ENCODE data around the gene UNC93A.
"Not testable (repeated sequence)": the region's sequence is repeated elsewhere in the genome, so short reads cannot be mapped to it uniquely, and the experiment has no call there.

The UNC93A gene

DNA sequence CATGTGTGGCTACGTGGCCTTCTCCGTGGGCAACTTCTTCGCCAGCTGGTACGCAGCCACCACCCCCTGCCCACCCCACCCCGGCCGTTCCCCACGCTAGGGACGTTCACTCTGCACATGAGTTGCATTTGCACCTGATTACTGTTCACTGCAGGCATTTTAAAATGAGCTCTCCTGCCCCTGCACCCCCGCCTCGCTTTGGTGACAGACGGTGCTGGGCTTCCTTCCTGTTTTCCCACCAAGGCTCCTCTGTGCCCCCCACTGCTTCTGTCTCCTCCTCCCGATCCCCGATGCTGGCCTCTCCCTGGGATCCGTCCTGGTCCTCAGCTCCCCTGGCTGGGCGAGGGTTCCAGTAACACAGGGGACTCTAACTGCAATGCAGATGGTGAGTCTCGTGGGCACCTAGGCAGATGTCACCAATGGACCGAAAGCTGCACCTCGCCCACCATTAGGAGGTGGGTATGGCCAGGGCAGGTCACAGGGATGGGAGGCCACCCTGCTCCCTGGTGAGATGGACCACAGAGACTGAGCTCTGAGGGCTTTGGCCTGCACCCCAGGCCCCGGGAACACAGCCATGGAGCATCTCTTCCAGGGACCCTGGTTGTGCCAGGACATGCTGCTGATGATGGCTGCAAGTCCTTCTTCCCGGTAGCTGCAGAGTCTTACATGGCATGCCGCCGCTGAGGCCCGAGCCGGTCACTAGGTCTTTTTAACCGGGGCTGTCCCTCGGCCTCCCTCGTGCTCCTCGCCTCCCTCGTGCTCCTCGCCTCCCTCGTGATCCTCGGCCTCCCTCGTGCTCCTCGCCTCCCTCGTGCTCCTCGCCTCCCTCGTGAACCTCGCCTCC is 3.8 kb downstream of the UNC93A start:
- no peak for DNase-seq

DNA sequence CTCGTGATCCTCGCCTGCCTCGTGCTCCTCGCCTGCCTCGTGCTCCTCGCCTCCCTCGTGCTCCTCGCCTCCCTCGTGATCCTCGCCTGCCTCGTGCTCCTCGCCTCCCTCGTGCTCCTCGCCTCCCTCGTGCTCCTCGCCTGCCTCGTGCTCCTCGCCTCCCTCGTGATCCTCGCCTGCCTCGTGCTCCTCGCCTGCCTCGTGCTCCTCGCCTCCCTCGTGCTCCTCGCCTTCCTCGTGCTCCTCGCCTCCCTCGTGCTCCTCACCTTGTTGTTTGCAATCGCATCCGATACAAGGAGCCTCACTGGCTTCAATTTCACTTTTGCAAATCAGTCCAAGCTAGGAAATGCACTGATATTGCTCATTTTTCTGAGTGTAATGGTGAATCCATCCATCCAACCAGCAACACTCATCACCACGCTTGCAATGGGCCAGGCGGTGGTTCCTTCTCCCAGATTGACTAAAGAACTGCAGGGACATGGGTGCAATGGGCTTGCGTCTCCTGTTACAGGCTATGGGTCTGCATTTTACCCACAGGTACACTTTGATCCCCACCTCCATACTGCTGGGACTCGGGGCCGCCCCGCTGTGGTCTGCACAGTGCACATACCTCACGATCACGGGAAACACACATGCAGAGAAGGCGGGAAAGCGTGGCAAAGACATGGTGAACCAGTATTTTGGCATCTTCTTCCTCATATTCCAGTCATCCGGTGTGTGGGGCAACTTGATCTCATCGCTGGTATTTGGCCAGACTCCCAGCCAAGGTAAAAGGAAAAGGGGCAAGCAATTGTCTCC is 4.6 kb downstream of the UNC93A start:
- DNase-seq: no peak

DNA sequence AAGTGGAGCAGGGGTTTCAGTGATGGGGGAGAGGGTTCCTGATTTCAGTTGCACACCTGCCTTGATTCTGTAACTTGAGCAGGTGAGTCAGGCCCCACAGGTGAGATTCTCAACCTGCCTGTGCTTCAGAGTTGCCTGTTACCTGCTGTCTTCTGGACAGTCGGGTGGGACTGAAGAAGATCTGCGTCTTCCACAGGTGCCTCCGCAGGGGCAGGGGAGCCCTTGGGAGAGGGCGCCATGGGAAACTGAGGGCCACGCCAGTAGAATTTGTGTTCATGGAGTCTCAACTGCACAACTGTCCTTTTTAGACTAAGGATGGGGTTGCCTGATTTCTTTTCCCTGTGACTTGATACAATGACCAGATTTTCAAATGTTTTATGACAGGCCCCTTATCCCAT is 5.2 kb downstream of the UNC93A start:
- no peak for DNase-seq

DNA sequence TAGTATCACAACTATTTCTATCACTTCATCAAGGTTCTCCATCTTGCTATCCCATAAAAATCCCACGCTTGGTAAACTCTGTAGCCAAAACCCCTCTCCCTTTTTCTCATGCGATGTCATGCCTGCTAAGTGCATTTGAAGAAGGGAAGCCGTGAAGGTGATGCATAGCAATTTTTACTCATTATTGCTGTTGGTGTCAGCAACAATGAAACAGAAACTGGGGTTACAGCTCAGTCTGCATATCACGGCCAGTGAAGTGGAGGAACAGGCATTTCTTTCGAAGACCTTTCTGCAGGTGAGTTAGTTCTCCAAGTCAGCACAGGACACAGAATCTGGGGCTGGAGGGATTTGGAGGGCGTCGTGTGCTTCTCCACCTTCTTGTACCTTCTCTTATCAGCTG is 5.8 kb downstream of the UNC93A start:
- DNase-seq: no peak

DNA sequence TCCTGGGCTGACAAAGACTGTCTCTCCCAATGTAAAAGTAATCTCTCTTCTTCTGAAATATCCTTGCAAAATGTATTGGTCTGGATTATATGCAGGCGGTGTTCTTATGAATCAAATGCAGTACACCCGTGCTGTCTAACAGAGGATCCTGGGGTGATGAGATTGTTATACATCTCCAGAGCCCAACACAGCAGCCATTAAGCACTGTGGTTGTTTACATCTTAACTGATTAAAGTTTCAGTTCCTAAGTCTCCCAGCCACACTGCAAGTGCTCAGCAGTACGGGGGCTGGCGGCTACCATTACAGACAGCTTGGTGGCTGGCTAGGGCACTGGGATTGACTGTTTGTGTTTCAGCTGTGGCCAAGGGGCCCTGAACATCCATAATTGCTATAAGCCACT is 7.0 kb downstream of the UNC93A start:
- DNase-seq: no peak

DNA sequence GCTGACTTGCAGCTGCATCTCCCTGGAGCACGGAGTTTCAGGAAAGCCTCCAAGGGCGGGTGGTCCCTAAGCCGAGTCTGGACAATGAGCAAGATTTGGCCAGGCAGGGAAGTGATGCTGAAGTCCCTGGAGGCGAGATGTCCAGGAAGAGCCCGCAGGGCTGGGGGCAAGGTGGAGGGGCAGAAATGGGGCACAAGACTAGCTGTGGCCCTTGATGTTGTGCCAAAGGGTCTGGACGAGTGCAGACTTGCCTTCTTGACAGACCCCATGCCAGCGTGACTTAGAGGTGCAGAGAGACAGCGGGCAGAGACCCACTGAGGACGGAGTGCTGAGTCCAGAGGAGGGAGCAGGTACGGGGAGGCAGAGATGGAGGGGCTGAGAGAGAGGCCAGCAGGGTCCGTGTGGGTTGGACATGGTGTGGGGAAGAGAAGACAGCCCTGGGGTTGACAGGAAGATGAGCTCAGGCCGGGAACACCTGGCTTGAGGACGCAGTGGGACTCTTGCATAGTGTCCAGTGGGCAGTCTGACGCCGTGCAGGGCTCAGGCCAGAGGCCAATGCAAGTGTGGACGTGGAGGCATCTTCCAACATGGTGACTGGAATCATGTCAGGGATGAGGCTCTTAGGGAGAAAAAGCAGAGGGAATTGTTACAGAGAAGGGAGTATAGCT is 8.7 kb downstream of the UNC93A start:
- DNase-seq: no peak

DNA sequence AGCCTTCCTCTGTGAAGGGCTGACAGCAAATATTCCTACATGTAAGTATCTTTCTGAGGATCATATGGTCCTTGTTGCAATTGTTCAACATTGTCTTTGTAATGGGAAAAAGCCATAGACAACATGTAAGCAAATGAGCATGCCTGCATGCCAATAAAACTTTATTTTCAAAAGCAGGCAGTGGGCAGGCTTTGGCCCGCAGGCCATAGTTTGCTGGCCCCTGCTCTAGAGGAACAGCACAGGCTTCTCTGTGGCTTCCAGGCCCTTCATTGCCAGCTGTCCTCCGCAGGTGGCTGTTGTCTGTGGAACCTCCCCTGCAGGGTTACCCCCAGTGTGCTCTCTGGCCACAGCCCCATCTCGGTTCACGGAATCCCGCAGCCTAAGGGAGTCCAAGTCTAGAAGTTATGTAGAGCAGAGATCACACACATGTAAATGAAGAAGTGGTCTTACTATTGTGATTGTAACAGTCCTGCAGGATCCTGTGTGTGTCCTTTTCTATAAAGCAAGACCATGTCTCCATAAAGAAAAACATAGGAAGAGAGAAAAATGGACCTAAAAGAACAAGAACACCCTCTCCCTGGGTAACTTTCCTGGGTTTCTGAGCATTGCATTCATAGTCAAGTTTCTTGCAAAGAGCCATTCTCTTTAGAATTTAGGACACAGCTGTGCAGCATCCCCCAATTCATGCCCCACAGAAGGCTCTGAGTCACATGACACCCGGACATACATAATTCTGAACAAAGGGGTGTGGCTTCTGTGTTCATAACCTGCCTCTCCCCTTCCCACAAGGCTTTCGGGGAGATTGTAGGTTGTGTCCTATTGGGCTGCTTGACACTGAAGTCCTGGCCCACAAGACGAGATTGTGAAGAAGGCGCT is 10.0 kb downstream of the UNC93A start:
- no peak for DNase-seq

DNA sequence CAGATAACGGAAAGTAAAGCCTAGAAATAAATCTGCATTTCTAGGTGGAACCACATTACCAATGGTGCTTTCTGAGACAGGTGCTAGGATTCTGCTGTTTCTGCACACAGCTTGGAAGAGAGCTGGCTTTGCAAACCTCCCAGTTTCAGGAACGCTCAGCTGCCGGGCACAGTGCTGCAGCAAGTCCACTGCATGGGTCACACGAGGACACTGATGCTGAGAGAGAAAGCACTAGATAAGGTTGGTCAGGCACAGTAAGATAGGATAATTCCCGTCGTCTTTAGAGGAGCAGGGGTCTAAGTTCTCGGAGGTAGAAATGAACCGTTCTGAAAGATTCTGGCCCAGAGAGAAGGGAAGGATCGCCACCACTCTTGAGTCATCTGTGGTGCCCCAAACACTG is 11.0 kb downstream of the UNC93A start:
- DNase-seq: no peak

DNA sequence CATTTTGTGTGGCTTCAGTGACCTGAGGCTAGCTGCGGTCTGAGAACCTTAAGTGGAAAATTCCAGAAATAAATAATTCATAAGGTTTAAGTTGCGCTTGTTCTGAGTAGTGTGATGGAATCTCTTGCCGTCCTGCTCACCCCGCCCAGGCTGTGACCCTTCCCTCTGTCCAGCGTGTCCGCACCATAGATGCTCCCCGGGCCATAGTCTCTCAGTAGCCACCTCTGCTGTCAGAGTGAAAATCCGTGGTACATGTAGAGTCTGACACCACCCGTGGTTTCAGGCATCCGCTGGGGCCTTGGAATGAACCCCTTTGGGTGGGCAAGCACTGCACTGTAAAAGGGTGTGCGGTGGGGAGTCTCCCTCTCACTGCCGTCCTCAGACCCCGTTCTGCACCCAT is 11.7 kb downstream of the UNC93A start:
- no peak for DNase-seq

DNA sequence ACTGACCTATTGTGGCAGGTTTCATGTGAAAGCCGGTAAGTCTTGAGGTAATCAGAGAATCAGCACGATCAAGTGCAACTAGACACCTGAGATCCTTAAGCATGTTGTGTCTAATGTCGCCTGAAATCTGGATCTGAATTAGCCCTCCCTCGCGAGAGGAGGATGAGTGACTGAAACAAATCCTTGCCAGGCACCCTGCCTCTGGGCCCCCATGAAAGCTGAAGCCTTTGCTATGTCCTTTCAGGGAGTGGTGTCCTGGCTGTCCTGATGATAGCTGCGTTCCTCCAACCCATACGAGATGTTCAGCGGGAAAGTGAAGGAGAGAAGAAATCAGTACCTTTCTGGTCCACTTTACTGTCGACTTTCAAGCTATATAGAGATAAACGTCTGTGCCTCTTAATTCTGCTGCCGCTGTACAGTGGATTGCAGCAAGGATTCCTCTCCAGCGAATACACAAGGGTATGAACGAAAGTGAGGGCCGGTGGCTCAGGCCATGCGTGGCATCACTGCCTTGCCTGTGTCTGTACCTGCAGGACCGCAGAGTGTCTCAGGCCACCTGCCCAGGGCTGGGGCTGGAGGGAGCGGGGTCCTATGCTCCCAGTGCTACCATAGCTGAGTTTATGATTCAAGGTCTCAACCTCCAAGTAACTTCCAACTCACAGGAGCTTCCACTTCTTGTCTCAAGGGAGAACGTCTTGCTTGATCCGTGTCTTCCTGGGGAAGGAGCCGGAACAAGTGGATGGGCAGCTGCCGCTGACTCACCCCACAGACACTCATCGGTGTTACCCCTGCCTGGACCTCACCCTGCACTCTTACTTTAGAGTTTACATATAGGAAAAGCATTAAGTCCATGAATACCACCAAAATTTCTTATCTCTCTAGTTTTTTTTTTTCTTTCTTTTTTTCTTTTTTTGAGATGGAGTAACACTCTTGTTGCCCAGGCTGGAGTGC is 12.8 kb downstream of the UNC93A start:
- DNase-seq: no peak

DNA sequence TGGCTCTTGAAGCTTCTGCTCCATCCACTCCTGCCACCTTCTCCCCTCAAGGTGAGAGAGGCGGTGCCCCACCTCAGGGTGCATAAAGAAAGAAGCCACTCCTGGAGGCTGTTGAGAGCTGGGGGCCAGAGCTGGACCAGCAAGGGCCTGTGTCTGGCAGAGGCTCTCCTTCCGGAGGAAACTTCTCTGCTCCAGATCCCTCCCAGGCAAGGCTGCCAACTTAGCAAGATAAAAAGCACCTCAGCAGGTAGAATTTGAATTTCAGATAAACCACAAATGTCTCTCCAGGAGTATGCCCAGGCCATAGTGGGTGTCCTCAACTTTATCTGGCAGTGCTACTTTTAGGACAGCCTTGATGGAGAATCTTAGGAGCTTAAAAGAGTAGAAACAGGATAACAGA is 13.8 kb downstream of the UNC93A start:
- DNase-seq: no peak

DNA sequence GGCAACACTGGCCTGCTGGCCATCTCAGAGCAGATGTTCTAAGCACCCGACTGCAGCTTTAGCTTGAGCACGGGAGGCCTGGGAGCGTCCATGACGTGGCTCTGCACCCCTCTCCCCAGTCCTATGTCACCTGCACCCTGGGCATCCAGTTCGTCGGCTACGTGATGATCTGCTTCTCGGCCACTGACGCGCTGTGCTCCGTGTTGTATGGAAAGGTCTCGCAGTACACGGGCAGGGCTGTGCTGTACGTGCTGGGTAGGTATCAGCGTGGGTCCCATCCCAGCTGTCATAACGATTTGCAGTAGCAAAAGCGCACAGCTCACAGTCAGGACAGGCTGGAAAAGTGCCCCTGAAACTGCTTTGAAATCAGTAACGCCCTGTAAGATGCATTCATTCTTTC is 14.7 kb downstream of the UNC93A start:
- no peak for DNase-seq

DNA sequence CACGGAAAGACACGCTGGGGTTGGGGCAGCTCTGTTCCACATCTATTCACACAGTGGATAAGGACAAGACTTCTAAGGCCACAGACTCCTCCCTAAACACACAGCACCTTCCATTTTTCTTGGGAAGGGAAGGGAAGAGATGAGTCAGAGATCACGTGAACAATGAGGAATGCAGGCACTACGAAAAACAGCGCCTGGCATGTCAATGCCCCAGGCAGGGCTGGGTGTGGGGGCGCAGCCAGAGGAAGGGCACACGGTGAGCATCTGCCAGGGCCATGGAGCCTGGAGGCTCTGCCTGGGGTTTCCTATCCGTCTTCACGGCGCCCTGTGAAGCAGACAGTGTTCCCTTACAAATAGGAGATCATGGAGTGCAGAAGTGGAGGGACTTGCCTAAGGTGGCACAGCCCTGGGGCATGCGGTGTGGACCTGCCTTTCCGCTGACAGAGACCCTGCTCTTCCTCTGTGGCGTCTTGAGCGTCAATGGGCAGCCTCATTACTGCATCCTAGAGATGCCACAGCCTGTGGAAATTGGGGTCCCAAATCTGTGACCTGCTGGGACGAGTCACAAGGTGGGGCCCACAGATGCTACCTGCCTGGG is 15.4 kb downstream of the UNC93A start:
- DNase-seq: no peak

DNA sequence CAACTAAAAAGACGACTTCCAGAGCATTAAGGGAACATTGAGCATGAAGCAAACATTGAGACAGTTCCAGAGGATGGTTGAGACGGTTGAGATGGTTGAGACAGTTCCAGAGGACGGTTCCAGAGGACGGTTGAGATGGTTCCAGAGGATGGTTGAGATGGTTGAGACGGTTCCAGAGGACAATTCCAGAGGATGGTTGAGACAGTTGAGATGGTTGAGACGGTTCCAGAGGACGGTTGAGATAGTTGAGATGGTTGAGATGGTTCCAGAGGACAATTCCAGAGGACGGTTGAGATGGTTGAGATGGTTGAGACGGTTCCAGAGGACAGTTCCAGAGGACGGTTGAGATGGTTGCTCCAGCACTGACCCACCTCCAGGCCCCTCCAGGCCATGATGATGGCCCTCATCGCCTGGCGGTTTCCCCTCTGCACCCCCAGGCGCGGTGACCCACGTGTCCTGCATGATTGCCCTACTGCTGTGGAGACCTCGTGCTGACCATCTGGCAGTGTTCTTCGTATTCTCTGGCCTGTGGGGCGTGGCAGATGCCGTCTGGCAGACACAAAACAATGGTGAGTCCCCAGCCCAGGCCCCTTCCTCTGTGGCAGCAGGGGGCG is 16.3 kb downstream of the UNC93A start:
- no peak for DNase-seq

DNA sequence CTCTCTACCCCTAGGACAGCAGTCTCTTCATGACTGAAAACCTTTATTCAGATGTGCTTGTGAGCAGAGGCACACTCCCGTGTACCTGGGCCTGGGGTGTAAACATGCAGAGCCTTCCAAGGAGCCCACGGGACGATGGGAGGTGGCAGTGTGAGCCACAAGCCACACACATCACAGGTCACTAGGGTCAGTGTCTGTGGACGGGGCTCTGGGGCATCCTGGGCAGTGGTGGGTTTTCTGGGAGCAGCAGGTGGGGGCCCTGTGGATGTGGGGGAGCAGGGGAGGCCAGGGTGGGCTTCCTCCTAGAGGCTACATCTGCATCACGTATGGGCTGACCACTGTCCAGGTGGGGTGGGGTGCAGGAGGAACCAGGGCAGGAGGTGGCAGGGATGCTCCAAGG is 17.1 kb downstream of the UNC93A start:
- DNase-seq: no peak

DNA sequence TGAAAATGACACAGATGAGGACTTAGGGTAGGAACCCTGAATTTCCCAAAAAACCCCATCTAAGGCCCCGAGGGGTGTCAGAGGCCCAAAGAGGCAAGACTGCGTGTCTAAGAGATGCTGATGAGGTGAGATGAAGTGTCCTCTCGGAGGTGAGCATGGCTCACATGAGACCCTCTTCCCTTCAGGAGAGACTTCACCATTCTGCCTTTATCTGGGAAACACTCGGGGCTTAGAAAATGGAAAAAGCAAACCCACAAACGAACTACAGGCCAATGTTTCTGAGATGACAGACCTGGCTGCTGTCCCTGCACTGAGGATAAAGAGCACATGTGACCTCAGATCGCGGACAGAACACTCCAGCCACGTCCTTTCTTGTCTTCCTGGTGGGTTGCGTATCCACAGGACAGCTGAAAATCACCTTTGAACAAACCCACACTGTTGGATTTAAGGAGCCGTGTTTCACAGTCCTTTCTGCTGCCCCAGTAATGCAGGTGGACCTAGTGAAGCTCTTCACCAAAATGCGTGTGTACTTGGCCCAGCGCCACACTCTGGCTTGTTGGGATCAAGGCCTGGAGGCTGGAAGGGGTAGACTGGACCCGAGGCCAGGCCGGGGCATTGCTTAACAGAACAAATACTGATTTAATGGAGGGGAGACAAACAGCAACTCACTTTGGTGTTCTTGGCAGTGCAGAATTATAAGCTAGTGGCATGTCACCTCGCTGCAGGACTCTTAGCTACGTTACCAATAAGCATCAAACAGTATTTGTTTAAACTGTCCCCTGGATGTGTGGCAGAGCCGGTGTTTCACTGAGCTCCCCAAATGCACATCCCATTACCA is 18.5 kb downstream of the UNC93A start:
- not testable (repeated sequence) for DNase-seq

DNA sequence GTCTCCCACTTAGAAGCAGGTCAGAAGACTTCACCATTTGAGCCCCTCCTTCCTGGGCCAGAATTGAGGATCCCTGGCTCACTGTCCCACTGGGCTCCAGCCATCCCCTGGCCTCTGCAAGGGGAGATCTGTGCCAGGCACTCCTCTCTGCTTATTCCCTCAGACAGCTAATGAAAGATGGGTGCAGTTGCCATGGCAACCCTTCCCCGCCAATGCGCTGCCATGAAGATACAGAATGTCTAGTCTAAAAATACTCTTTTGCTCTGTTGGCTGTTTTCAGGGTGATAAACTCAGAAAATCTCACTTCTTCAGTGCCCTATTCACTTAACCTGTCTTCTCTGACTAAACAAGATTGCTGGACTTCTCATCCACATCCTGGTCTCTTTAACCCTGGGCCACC is 20.2 kb downstream of the UNC93A start:
- DNase-seq: no peak

DNA sequence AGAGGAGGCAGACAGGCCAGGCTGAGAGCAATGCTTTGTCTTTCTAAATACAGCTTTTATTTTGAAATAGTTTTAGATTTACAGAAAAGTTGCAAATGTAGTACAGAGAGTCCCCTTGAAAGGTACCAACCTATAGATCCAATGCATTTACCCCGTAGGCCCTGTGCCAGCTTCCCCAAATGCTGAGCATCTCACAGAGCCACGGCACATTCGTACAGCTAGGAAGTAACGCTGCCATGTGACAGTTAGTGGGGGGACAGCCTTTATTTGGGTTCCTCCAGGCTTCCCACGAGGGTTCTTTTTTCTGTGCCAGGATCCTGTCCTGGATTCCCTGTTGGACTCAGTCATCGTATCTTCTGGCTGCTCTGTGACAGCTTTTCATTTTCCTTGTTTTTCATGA is 20.6 kb downstream of the UNC93A start:
- not testable (repeated sequence) for DNase-seq

DNA sequence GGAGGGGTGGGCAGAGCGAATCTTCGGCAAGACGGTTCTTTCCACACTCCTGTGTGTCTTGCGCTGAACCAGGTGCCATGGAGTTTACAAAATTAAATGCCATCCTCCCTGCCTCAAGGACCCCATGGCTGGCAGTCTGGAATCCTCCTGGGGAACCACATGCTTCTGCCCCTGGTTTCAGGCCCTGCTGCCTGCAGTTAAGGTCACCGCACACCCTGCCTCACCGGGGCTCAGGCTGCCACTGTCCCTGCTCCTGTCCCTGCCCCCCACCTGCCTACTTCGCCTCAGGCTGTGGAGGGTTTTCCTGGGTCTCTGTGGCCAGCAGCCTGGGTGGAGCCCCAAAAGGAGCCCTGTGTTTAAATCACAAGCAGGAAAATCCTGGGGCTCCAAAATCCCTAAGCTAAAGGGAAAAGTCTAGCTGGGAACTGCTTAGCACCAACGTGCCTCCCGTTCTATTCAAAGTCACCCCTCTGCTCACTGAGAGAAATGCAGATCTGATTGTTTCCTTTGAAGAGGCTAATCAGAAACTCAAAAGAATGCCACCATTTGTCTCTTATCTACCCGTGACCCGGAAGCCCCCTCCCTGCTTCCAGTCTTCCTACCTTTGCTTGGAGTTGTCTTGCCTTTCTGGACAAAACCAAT is 23.2 kb downstream of the UNC93A start:
- no peak for DNase-seq

All from NCI-H1048 (cell line).